Germinal center (tissue), 1 donor: ENCODE measurements around the gene STAT3.
"Not testable (repeated sequence)": the region's sequence is repeated elsewhere in the genome, so short reads cannot be mapped to it uniquely, and the experiment has no call there.

Source experiments
- DNase-seq: peaks from one replicate; pipeline ENCODE4 v3.0.0; 2012; ENCODE audit warnings: mixed read lengths, low spot score

STAT3 gene

DNA sequence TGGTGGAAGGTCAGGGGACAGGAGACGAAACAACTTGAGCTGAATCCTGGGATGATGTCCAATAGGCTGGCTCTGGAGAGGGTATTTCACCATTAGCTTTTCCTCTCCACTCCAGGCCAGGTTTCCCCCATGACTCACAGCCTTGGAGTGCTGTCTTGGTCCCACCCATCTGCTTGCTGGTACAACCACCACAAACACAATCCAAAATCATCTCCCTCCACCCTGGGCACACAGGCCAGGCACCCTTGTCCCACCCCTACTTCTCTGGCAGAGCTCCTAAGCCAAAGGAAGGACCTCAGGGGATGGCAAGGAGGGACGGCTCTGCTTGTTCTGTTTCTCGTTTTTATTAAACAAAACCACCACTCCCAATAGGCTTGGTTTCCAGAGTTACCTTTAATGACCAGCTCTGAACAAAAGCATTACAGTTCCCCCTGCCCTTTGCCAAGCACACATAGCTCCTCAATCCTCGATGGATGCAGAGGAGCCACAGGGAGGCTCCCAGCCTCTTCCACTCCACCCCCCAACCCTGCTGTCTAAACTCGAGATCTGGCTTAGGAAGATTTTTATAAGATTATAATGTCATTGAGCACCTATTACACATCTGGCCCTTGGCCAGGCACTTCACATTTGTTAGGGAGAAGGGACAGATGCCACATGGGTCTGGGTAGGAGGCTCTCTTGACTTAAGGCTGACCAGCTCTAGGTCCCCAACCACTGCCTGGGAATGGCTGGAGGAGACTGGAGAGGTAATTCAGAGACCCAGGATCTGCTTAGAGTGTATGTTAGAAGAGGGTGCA lies 21.5 kb upstream of the STAT3 start:
- no peak for DNase-seq

GRCh38 chr17:42408061-42408460 lies 19.8 kb upstream of the STAT3 start:
- DNase-seq: no peak

DNA sequence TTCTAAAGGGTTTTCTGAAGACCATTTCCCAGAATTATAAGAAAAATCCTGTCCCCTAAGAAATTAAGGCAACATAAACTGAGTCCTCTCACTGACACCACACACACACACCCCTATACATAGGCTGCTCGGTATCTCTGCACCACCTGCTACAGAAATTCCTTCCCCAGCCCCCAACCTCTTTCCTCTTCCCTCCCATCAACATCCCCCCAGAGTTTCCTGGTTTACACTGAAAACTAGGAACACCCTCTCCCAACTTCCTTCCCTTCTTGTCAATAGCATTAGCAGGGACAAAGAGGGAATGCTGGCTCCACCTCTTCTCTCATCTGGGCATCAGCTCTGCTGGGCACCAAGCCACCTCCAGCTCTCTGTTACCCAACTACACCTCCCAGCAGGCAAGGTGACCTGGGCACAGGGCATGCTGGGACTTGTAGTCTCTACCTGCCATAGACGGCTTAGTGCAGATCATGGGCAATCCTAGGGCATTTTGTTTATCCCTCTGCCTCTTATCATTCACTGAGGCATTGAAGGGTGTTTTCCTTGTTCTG lies 19.1 kb upstream of the STAT3 start:
- peak; percentile 77 for DNase-seq

GRCh38 chr17:42406615-42407288 lies 18.5 kb upstream of the STAT3 start:
- no peak for DNase-seq

- peak; percentile 85 for DNase-seq
Observed at GRCh38 chr17:42405963-42406495, 17.8 kb upstream of the STAT3 start.

GRCh38 chr17:42405076-42405475 lies 16.8 kb upstream of the STAT3 start:
- no peak for DNase-seq

GRCh38 chr17:42404326-42405055 lies 16.2 kb upstream of the STAT3 start:
- DNase-seq: no peak

DNA sequence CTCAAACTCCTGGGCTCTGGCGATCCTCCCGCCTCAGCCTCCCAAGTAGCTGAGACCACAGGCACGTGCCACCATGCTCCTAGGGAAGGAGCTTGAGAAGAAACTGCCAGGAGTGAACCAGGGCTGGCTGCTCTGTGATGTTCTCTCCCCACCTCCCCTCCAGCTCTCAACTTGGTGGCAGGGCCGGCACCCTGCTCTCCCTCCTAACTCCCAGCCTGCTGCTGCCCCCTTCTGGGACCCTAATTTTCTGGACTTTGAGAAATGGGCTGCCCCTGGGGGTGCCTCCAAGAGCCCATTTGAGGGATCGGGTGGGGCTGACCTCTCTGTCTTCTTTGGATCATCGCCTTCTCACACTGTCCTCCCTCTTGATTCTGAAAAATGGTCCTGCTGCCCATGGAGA lies 14.9 kb upstream of the STAT3 start:
- no peak for DNase-seq

DNA sequence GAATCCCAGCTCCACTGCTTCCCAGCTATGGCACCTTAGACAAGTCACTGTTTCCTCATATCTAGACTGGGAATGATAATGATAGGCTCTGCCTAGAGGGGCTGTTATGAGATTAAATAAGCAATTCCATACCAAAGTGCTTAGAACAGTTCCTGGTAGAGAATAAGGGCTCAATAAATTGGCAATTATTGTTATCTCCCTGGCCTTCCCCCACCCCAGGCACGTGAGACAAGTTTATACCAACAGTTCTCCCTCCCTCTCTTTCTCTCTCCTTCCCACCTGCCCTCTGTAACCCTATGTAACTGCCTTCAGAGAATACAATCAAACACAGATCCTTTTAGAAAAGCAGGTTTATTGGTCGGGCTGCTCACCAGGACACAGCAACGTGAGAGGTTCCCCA lies 13.9 kb upstream of the STAT3 start:
- DNase-seq: no peak

DNA sequence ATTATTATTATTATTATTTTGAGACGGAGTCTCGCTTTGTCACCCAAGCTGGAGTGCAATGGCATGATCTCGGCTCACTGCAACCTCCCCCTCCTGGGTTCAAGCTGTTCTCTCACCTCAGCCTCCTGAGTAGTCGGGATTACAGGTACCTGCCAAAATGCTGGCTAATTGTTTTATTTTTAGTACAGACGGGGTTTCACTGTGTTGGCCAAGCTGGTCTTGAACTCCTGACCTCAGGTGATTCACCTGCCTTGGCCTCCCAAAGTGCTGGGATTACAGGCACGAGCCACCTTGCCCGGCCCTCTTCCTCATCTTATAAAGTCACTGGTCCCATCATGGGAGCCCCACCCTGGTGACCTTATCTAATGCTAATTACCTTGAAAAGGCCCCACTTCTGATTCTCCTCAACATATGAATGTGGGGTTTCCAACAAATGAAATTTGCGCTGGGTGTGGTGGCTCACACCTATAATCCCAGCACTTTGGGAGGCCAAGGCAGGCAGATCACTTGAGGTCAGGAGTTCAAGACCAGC lies 12.7 kb upstream of the STAT3 start:
- not testable (repeated sequence) for DNase-seq

DNA sequence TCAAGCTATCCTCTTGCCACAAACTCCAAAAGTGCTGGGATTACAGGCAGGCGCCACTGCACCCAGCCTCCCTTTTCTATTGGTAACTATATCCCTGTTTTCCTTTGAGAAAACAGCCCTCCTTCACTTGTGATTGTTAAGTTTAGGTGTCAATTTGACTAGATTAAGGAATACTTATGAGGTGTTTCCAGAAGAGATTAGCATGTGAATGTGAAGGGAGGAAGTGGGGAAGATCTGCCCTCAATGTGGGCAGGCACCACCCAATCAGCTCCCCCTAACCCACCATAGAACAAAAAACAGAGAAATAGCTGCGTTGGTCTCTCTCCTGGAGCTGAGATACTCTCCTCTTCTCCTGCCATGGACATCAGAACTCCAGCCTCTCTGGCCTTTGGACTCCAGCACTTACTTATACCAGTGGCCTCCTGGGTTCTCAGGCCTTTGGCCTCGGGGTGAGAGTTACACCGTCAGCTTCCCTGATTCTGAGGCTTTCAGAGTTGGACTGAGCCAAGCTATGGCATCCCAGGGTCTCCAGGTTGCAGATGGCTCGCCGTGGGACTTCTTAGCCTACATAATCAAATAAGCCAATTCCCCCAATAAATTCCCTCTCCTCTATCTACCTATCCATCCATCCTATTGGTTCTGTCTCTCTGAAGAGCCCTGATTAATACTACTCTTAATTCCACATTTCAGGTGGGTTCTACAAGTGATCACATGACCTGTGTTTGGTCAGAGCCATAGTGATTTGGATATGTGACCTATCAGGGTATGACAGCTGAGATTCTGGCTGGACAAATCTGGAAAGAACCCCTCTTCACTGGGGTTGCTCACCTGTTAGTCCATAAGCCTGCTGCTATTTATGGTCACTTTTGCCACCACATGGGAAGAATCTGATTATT lies 12.0 kb upstream of the STAT3 start:
- no peak for DNase-seq

DNA sequence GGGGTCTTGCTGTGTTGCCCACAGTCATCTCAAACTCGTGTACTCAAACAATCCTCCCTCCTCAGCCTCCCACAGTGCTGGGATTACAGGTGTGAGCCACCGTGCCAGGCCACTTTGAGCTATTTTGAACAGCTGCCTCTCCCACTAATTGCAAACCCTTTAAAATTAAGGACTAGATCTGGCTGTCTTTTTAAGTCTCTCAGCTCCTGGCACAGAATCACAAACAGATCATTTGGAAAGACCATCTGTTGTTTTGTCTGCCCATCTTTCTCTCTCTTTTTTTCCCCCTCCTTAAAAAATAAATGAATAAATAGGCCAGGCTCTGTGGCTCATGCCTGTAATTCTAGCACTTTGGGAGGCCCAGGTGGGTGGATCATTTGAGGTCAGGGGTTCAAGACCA lies 10.9 kb upstream of the STAT3 start:
- no peak for DNase-seq

DNA sequence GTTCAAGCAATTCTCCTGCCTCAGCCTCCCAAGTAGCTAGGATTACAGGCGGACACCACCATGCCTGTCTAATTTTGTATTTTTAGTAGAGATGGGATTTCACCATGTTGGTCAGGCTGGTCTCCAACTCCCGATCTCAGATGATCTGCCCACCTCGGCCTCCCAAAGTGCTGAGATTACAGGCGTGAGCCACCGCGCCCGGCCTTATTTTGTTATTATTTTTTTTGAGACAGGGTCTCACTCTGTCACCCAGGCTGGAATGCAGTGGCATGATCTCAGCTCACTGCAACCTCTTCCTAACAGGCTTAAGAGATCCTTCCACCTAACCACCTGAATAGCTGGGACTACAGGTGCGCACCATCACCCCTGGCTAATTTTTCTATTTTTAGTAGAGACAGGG lies 7.4 kb upstream of the STAT3 start:
- DNase-seq: not testable (repeated sequence)

GRCh38 chr17:42394838-42395237 lies 6.6 kb upstream of the STAT3 start:
- no peak for DNase-seq

GRCh38 chr17:42392692-42393415 lies 4.6 kb upstream of the STAT3 start:
- no peak for DNase-seq

DNA sequence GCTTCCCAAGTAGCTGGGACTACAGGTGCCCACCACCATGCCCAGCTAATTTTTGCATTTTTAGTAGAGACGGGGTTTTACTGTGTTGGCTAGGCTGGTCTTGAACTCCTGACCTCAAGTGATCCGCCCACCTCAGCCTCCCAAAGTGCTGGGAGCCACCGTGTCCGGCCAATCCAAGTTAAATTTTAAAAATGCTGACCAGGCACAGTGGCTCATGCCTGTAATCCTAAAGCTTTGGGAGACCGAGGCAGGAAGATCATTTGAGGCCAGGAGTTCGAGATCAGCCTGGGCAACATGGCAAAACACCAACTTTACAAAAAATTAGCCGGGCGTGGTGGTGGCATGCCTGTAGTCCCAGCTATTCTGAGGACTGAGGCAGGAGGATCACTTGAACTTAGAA lies 3.2 kb upstream of the STAT3 start:
- DNase-seq: not testable (repeated sequence)

GRCh38 chr17:42389899-42390298 lies 1.7 kb upstream of the STAT3 start:
- DNase-seq: no peak

GRCh38 chr17:42389135-42389417 lies 834 bp upstream of the STAT3 start:
- no peak for DNase-seq

DNA sequence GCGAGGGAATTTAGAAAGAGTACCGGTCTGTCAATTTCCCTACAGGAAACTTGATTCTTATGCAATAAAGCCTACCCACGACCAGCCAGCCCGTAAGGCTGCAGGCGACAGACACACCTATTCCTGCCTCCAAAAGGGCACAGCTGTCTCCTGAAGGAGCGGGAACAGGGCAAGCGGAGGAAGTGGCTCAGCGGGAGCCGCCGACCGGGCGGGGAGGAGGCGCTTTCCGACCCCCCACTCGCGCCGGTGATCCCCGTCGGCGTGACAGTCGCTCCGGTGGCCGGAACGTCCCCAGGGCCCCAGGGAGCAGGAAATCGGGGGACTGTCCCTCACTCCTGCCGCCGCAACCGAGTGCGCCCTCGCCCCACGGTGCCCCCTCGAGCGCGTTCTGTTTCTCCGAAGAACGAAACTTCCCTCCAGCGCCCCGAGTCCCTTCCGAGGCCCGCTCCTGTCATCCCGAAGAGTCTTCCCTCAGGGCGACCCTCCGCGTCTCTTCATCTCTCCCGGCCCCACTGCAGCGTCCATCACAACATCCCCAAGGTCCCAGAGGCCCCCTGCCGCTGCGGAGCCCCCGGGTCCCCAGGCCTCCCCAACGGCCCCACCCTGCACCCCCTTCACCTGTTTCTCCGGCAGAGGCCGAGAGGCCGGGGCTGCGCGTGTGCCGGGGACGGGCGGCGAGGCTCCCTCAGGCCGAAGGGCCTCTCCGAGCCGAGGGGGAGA lies 421 bp downstream of the STAT3 start:
- DNase-seq: peak; percentile 30
